Activated B cell treated with CpG ODN at 0.5 μM for 24 hours (primary cell): ENCODE measurements around the gene TMEM217. TPM values are rescaled to one million over a fixed set of nuclear protein-coding genes. Genes with fewer than 3 reads are reported as not detected.

Experiments used
- ATAC-seq: fragments of 200-7000 bp; cut with Tn5 transposase; one replicate; pipeline ENCODE4 v1.10.0; 2021; ENCODE audit warnings: low read depth, mild to moderate bottlenecking, moderate library complexity
- CTCF ChIA-PET: fragments of 350-600 bp; sonication (Branson Sonifier 250); formaldehyde crosslinking; loops from one replicate; lab custom pipeline; 2021; ENCODE audit warnings: antibody characterized with exemption; lab: Charles Lee
- POLR2A ChIA-PET: fragments of 350-600 bp; sonication (Branson Sonifier 250); formaldehyde crosslinking; loops from one replicate; lab custom pipeline; 2021; ENCODE audit warnings: antibody characterized with exemption; lab: Charles Lee
- DNase-seq: peaks from one replicate; pipeline ENCODE4 v3.0.0; 2022
- H3K27ac Mint-ChIP-seq: one replicate; pipeline ENCODE4 v1.8.0; 2020; ENCODE audit warnings: mixed read lengths
- H3K27me3 Mint-ChIP-seq: one replicate; pipeline ENCODE4 v1.8.0; 2021; ENCODE audit warnings: mixed read lengths
- H3K36me3 Mint-ChIP-seq: one replicate; pipeline ENCODE4 v1.8.0; 2021; ENCODE audit warnings: low read depth, mixed read lengths
- H3K4me1 Mint-ChIP-seq: one replicate; pipeline ENCODE4 v1.8.0; 2021; ENCODE audit warnings: mixed read lengths
- H3K4me3 Mint-ChIP-seq: one replicate; pipeline ENCODE4 v1.8.0; 2020; ENCODE audit warnings: mild to moderate bottlenecking, mixed read lengths
- H3K9me3 Mint-ChIP-seq: one replicate; pipeline ENCODE4 v1.8.0; 2020; ENCODE audit warnings: mixed read lengths
- intact Hi-C: fragments of 100-400 bp; cut with micrococcal nuclease; formaldehyde crosslinking; loops from one replicate; pipeline ENCODE4 v1.15.1; 2024
- total RNA-seq: library from RNA; stranded (reverse); gene quantifications from 2 replicates; pipeline ENCODE4 v1.2.3, GENCODE V29; 2022
- TF ChIP-seq, protein P1 (sequence below): fragments of 200-600 bp; IDR thresholded peaks from one replicate; pipeline ENCODE4 v1.8.0; 2022; ENCODE audit warnings: antibody characterized with exemption, mild to moderate bottlenecking

The TMEM217 gene
- total RNA-seq, 1 donor from 2014 or later = 1.0 TPM

- TF ChIP-seq, protein P1, sequence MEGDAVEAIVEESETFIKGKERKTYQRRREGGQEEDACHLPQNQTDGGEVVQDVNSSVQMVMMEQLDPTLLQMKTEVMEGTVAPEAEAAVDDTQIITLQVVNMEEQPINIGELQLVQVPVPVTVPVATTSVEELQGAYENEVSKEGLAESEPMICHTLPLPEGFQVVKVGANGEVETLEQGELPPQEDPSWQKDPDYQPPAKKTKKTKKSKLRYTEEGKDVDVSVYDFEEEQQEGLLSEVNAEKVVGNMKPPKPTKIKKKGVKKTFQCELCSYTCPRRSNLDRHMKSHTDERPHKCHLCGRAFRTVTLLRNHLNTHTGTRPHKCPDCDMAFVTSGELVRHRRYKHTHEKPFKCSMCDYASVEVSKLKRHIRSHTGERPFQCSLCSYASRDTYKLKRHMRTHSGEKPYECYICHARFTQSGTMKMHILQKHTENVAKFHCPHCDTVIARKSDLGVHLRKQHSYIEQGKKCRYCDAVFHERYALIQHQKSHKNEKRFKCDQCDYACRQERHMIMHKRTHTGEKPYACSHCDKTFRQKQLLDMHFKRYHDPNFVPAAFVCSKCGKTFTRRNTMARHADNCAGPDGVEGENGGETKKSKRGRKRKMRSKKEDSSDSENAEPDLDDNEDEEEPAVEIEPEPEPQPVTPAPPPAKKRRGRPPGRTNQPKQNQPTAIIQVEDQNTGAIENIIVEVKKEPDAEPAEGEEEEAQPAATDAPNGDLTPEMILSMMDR = peak; percentile 56
- POLR2A ChIA-PET = interaction anchor here (0.6 to 13.8 kb wide), 21 partner anchors 9 to 297 kb away, joined by 3 to 956 read pairs (median 9); partner anchors contain the start of genes FGD2, MTCH1 and PPIL1
- DNase-seq (peak; percentile 76), ATAC-seq (peak; percentile 6)
- CTCF ChIA-PET = interaction anchor here (0.8 to 10.9 kb wide), 17 partner anchors 11 to 391 kb away, joined by 3 to 289 read pairs (median 6); no protein-coding TSS in a partner anchor
- H3K4me1 Mint-ChIP-seq = peaks cover 71% of the 10 kb centered on the region
- H3K9me3 Mint-ChIP-seq = no peaks in the 10 kb centered on the region
- H3K36me3 Mint-ChIP-seq = peaks cover 61% of the 10 kb centered on the region
- H3K4me3 Mint-ChIP-seq = peak overlapping the region; percentile 92
- H3K27me3 Mint-ChIP-seq = no peaks in the 10 kb centered on the region
- H3K27ac Mint-ChIP-seq = peak overlapping the region; percentile 84
- intact Hi-C loops = loop anchor here (1.0 kb wide), 5 partner anchors 38 to 287 kb away; partner anchors contain the start of gene C6orf89
Measured at GRCh38 chr6:37171970-37172812, 85.8 kb downstream of the TMEM217 start.

DNA sequence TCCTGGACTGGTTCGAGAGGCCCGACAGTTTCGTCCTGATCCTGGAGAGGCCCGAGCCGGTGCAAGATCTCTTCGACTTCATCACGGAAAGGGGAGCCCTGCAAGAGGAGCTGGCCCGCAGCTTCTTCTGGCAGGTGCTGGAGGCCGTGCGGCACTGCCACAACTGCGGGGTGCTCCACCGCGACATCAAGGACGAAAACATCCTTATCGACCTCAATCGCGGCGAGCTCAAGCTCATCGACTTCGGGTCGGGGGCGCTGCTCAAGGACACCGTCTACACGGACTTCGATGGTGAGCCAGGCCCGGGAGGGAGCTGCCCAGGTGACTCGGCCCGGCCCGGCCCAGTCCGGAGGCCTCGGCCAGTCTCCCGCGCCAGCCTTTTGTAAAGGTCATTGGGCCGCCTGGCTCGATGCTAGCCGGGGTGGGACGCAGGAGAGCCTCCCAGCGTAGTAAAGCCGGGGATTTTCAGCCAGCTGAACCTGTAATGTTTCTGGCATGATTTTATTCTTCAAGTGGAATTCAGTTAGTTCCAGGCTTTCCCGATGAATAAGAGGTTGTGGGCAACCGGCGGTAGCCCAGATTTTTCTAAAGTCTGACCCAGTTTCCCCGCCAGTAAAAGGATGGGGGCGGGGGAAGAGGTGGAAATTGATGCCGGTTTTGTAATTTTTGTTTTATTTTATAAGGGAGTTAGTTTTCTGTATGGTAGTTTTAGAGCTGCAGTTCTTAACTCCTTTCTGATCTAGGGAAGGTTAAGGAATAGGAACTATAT, 86.6 kb downstream of the TMEM217 start:
- CTCF ChIA-PET = interaction anchor here (0.7 to 10.9 kb wide), 20 partner anchors 10 to 405 kb away, joined by 3 to 289 read pairs (median 6); no protein-coding TSS in a partner anchor
- Mint-ChIP-seq H3K27me3 (no peaks in the 10 kb centered on the region), H3K4me1 (peaks cover 63% of the 10 kb centered on the region), H3K27ac (peak overlapping the region; percentile 84), H3K4me3 (peak overlapping the region; percentile 92), H3K9me3 (no peaks in the 10 kb centered on the region), H3K36me3 (peaks cover 57% of the 10 kb centered on the region)
- TF ChIP-seq, protein P1 = no peak
- POLR2A ChIA-PET = interaction anchor here (0.6 to 13.8 kb wide), 28 partner anchors 8 to 186 kb away, joined by 3 to 956 read pairs (median 8); partner anchors contain the start of genes FGD2 and MTCH1
- intact Hi-C loops = no loop called here
- ATAC-seq = no peak
- peak; percentile 45 for DNase-seq

DNA sequence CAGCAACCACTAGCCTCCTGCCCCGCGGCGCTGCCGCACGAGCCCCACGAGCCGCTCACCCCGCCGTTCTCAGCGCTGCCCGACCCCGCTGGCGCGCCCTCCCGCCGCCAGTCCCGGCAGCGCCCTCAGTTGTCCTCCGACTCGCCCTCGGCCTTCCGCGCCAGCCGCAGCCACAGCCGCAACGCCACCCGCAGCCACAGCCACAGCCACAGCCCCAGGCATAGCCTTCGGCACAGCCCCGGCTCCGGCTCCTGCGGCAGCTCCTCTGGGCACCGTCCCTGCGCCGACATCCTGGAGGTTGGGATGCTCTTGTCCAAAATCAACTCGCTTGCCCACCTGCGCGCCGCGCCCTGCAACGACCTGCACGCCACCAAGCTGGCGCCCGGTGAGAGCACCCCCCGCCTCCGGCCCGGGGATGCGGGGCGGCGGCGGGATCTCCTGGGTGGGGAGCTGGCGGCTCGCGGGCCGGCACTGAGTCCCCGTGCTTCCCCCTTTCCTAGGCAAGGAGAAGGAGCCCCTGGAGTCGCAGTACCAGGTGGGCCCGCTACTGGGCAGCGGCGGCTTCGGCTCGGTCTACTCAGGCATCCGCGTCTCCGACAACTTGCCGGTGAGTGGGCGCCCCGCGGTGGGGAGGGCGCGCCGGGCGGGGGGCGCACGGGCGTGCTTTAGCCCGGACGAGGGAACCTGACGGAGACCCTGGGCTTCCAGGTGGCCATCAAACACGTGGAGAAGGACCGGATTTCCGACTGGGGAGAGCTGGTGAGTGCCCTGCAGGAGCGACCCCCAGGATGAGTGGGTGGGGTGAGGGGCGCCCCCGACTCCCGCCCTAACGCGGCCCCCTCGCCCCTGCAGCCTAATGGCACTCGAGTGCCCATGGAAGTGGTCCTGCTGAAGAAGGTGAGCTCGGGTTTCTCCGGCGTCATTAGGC, 87.4 kb downstream of the TMEM217 start:
- Mint-ChIP-seq H3K27ac (peak overlapping the region; percentile 84), H3K4me1 (peaks cover 54% of the 10 kb centered on the region), H3K9me3 (no peaks in the 10 kb centered on the region), H3K4me3 (peak overlapping the region; percentile 92), H3K36me3 (peaks cover 48% of the 10 kb centered on the region), H3K27me3 (no peaks in the 10 kb centered on the region)
- intact Hi-C loops = no loop called here
- ChIA-PET CTCF (interaction anchor here (0.7 to 10.9 kb wide), 15 partner anchors 9 to 404 kb away, joined by 3 to 289 read pairs (median 6); no protein-coding TSS in a partner anchor), POLR2A (interaction anchor here (0.6 to 13.8 kb wide), 32 partner anchors 12 to 405 kb away, joined by 3 to 956 read pairs (median 6); partner anchors contain the start of genes FGD2, MTCH1, PPIL1 and TBC1D22B)
- TF ChIP-seq, protein P1 = no peak
- DNase-seq (peak; percentile 59), ATAC-seq (no peak)

DNA sequence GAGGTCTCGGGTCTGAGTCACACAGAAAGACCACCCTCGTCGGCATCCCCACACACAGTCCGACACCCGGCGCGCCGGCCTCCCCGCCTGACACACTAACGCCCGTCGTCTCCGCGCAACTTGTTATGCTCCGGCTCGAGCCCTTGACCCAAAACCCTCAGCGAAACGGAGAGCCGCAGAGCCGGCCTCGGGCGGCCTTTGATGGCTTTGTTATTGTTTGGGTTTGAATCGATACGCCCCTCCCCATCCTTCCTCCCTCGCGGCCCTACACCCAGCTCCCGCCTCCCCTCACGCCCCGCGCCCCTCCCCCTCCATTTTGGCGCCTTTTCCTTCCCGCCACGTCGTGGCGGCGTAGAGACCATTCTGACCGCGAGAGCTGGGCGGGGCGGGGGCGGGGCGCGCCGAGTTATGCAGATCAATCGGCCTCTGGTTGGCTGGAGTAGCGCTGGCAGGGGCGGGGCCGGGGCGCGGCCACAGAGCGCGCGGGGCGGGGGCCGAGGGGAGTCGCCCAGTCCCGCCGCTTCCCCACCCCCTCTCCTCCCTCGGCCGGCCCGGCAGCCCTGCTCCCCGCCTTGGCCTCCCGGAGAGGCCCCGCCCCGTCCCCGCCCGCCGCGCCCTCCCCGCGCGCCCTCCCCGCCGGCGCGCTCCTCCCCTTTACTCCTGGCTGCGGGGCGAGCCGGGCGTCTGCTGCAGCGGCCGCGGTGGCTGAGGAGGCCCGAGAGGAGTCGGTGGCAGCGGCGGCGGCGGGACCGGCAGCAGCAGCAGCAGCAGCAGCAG, 88.3 kb downstream of the TMEM217 start, which contains the start of gene PIM1:
PIM1 (plus strand) TSS at position 657 of the 777 bp plus-strand sequence. CDS start 424 bp downstream, outside the sequence.
- ATAC-seq (peak; percentile 84), DNase-seq (peak; percentile 88)
- ChIA-PET POLR2A (interaction anchor here (0.6 to 13.8 kb wide), 30 partner anchors 13 to 726 kb away, joined by 3 to 956 read pairs (median 6); partner anchors contain the start of genes FGD2, MTCH1, PPIL1 and TBC1D22B), CTCF (interaction anchor here (0.9 to 10.9 kb wide), 8 partner anchors 9 to 150 kb away, joined by 3 to 289 read pairs (median 14); no protein-coding TSS in a partner anchor)
- Mint-ChIP-seq H3K27ac (peak within 1 kb of the TSS; percentile 96), H3K4me3 (peak within 1 kb of the TSS; percentile 95), H3K36me3 (peaks cover 40% of the 10 kb centered on the region), H3K4me1 (peaks cover 47% of the 10 kb centered on the region), H3K27me3 (no peaks in the 10 kb centered on the region), H3K9me3 (no peaks in the 10 kb centered on the region)
- TF ChIP-seq, protein P1 = no peak
- intact Hi-C loops = loop anchor here (1.0 kb wide), 4 partner anchors 8 to 67 kb away; no protein-coding TSS in a partner anchor
